Activated CD8-positive, alpha-beta memory T cell treated with anti-CD3 and anti-CD28 coated beads for 24 hours (primary cell): Measurements from ENCODE around the gene GALNT9.
"Not testable (repeated sequence)": the region's sequence is repeated elsewhere in the genome, so short reads cannot be mapped to it uniquely, and the experiment has no call there.

Experiments
- DNase-seq: peaks from one replicate; pipeline ENCODE4 v3.0.0-alpha.2; 2020

GALNT9 gene

DNA sequence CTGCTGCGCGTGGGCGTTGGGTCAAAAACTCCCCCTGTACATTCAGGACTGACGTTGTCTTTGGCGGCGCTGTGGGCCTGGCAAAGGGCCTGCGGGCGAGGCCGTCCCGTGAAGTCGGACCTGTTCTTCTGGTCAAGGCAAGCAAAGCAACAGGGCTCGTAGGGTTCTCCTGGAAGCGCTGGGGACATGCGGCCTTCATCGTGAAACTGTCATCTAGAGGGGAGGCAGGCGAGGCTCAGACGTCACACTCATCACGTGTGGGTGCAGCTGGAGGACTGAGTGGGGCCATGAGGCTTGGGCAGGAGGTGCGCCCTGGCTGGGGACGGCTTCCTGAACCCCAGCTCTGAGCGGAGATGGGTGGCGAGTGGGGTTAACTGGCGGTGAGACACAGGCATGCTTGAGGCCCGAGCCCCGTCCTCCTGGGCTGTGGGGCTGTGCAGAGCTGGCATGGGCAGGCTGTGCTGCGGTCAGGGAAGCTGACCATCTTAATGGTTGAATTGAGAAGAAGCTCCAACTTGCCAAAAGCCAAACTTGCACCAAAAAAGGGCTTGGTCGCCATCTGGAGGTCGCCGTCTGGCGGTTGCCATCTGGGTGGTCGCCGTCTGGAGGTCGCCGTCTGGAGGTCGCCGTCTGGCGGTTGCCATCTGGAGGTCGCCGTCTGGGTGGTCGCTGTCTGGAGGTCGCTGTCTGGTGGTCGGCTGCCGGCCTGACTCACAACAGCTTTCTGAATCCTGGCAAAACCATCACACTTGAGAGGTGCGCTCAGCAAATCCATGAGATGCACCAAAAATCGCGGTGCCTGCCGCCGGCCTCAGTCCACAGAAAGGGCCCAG lies 119.0 kb downstream of the GALNT9 start:
- DNase-seq, result no peak

DNA sequence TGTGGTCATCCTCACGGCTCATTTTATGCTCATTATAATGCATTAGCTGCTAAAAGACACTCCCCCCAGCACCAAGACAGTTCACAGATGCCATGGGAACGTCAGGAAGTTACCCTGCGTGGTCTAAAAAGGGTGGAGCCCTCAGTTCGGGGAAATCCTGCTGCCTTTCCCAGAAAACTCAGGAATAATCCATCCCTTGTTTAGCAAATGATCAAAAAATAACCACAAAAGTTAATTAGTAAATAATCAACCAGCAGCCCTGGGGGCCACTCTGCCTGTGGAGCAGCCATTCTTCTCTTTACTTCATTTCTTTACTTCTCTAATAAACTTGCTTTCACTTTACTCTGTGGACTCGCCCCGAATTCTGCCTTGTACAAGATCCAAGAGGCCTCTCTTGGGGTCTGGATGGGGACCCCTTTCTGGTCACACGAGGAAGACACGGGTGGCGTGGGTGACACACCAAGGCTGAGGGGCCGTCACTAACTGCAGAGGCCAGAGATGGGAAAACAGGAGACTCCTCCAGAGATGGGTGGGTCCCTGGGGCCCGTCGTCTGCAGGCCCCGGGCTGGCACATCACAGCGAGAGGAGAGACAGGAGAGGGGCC lies 119.7 kb downstream of the GALNT9 start:
- no peak for DNase-seq

DNA sequence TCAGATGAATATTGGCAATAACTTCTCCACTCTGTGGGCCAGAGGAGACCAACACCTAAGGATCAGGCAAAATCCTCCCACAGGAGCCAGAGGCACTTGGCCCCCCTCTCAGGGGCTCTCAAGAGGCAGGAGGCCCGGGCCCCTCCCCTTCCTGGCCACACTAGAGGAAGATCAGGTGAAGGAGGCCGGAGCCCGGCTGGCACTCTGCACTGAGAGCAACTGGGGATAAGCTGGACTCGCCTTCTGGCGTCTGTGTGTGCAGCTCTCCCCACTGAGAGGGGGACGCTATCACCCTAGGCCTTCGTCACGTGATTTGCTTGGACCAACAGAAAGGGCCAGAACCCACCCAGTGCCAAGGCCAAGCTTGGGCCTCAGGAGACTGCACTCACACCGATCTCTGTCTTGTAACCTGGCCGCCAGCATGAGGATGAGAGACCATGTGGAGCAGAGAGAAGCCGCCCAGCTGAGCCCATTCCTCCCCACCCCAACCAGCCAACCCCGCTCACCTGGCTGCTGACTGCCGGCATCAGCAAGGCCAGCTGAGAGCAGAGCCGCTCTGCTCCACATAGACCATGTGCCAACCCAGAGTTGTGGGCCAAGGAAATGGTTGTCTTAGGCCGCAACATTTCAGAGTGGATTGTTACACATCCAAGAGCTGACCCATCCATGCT lies 121.1 kb downstream of the GALNT9 start:
- DNase-seq, result no peak

DNA sequence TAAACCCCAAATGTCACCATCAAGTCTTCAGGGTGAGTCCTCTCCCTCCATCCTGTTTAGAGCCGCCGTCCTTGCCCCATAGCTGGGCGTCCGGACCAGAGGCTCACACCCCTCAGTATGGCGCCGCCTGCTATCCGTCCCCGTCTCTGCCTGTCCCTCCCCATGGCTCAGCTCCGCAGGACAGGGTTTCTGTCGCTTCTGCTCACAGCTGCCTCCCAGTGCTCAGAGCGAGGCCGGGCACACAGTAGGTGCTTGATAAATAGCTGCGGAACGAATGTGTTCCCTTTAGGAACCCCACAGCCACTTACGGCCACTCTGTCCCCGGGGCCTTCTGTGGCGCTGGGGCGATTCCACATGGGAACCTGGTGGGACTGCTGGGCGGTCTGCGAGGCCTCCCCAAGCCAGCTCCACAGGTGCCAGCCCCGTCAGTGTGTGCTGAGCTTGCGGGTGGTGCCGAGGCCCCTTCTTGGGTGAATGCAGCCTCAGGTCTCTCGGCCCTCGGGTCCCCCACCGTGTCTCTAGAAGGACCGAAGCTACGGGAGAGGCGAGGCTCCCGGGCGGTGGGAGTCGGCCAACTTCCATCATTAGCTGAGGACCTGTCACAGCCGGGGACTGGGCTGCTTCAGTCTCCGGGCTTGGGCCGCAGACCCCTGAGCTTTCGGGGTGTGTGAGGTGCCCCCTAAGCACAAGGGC lies 122.2 kb downstream of the GALNT9 start:
- no peak for DNase-seq

DNA sequence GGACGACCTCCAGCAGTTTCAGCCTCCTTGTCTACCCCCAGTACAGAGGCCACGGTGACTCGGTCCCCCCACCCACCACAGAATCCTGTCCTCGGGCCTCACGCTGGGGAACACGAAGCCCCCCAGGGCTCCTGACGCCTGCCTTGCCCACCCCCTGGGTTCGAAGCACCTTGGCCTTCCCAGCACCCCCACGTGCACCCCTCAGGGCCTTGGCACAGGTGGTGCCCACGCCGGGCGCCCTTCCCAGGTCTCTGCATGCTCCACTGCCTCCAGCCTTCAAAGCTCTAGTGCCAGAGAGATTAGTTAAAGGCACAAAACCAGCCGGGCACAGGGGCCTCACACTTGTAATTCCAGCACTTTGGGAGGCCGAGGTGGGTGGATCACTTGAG lies 123.3 kb downstream of the GALNT9 start:
- no peak for DNase-seq

DNA sequence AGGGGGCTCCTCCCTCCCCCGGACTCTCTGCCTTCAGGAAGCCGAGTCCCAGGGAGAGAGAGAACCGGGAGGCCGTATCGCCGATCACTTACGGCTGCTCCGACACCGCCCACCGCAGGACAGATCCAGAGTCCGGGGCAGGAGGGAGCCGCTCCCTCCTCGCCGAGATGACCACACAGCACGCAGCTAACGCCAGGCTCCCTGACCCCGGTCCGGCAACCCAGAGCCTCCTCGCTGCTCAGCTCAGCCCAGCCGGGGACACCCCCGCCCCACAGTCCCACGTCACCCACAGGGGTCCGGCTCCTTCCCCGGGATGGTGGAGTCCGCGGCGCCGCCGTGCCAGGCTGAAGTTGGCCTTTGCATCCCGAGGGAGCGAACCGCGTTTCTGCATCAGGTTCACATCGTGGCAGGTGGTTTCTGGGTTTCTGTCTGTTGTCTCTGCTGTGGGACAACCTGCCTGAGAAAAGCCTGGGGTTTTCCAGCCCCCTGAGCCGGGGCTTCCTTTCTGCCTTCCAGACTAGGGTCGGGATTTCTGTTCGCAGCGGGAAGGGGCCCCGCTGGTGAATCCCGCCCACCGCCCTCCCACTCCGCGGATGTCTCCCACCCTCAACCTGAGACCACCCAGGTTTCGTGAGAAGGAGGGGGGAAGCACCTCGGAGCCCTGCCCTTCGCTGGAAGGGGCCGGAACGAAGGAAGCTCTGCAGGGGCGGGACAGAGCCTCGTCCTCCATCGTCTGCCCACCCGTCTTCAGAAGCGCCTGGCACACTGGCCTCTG lies 123.9 kb downstream of the GALNT9 start:
- DNase-seq, result no peak

DNA sequence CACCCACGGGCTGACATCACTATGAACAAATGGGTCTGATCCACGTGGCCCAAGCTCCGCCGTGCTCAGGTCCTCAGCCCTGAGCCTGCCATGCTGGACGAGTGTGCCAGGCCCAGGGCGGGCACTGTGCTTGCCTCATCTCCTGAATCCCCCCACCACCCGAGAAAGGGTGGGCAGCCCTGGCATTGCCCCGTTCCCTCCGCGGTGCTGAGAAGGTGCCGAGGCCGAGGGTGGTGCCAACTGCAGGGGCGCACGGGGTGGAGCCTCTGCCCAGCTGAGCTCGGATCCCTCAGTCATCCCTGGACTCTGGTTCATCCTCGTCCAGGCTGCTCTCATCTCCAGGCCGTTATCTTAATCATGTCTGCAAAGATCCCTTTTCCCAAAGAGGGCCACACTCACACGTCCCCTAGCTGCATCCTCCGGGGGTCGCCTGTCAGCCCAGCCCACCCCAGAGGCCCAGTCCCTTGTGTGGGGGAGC lies 124.6 kb downstream of the GALNT9 start:
- DNase-seq, result no peak

DNA sequence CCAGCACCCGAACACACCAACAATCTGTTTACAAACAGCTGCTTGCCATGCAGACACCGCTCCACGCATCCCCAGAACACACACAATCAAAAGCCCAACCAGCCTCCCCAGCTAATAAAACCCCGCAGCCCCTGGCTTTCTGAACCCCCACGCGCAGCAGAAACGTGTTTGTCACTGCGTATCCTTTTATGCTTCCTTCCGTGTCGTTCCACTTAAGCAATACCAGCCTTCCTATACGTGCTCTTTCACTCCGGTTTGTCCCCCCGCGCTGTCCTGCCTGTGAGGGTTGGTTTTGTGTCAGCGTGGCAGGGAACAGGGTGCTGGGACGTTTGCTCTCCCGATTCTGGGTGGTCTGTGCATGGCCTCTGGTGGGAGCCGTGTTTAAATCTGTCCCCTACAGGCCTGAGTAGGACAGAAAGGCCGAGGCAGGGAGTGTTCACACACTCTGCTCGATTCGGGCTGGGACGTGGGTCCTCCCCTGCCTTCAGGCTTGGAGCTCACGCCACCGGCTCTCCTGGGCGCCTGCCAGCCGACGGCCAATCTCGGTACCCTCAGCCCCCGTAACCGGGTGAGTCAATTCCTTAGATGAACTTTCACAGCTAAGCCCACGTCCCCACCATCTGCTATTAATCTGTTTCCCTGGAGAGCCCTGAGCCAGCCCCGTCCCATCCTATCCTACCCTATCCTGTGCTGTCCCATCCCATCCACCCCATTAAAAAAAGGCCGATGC lies 125.2 kb downstream of the GALNT9 start:
- DNase-seq, result no peak

DNA sequence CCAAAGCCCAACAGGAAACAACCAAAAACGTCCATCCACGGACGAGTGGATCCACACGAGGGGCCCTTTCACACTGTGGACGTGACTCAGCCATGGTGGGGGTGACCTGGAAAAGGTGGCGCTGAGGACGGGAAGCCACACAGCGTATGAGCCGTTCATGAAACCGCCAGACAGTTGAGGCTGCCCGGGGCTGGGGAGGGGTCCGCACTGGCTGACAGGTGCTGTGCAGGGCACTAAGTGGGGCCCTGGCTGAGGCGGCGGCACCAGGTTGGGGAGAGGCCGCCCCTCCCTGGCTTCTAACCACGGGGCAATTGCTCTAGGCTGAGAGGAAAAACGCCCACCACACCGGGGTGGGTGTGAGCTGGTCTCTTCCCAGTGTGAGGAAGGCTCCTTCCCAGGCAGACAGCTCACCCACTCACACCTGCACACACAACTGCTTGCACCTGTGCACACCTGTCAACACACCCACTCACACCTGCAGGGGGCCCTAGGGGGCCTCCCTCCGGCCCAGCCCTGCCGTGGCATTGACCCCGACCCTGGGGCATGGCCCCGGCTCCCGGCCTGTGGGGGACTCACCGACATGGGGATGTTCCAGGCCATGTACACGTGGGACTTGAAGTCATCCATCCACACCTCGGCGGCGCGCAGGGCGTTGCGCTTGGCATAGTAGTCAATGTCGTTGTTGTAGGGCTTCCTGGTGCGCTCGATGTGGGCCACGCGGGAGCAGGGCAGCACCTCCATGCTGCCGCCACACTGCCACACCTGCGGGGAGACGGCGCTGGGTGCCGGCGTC lies 126.3 kb downstream of the GALNT9 start:
- DNase-seq, result no peak

DNA sequence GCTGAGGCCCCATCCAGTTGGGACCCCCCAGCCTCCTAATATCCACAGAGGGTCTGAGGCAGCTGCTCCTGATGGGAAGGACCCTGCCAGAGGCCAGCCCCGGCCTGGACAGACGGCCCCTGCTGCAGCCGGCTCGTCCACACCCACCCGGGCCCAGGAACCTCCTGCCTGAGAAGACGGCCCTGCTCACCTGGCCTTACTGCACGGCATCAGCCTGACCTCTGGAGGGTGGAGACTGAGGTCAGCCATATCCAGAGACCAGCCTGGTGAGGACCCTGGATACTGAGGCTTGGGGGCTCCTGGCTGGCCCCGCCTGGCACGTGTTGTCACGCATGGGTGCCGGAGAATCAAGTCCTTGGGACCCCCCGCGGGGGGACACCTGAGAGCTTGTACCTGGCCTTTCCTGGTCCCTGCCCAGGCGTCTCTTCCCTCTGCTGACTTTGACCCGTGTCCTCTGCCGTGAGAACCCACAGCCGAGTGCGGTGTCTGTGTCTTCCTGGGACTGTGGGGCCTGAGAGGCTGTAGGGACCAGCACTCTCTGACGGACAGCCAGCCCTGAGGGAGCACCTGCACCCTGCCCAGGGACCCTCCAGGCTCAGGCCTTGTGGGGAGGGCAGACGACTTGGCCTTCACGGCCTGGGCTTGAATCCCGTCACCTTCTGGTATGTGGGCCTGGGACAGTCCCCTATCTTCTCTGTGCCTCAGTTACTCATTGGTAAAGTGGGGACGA lies 127.8 kb downstream of the GALNT9 start:
- DNase-seq, result no peak

DNA sequence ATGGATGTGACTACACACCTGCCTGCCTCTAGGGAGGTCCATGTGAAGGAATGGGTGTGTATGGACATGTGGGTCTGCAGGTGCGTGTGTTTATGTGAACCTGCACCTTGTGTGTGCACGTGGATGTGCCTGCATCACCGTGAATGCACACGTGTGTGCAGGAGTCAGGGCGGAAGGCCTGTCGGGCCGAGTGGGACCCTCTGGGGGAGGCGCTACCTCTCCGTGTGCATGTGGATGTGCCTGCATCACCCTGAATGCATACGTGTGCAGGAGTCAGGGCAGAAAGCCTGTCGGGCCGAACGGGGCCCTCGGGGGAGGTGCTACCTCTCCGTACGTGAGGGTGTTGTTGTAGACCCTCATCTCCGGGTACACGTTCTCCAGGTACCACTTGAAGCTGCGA lies 128.6 kb downstream of the GALNT9 start:
- no peak for DNase-seq

DNA sequence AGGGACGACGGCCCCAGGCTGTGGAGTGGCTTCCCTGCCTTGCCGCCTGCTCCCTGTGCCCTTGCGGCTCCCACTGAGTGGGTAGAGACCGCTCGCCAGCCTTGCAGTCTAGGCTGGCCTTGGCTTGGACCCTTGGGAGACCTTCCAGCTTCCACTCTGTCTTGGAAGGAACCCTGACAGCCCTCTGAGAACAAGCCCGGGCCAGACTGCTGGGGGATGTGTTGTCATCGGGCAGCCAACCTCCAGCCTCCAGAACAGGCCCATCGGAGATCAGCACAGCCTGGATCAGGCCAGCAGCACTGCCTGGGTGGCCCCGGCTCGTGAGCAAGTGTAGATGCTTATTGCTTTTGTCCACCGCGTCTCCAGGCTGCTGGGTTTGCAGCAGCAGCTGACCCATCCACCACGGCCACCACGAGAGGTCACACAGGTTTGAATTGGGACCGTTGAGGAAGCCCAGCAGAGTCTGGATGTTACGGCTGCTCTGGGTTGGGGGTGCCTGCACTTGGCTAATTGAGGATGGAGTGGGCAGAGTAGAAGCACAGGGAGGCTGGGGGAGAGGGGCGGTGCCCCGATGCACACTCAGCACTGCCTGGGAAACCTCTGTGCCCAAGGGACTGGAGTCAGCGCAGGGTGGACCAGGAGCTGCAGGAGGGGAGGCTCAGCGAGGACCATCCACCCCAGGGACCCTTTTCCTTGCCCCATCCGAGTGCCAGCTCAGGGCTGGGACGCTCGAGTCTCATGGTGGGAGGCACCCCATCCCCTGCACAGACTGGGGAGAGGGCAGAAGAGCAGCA lies 129.7 kb downstream of the GALNT9 start:
- no peak for DNase-seq

DNA sequence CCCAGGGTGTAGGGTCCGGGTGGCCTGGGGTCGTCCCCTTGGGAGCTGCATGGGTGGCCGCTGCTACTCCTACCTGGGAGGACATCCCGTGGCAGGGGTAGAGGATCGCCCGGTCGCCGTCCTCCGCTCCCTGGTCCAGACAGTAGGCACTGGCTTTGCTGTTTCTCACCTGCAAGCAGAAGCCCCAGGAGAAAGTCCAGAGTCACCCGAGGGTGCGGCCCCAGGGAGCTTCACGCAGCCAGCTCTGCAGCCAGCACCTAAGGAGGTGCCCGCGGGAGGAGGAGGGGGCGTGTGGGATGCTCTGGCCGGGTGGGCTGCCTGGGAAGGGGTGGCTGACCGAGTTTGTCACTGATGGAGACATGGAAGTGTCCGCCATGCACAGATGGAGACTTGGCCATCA lies 130.3 kb downstream of the GALNT9 start:
- no peak for DNase-seq

DNA sequence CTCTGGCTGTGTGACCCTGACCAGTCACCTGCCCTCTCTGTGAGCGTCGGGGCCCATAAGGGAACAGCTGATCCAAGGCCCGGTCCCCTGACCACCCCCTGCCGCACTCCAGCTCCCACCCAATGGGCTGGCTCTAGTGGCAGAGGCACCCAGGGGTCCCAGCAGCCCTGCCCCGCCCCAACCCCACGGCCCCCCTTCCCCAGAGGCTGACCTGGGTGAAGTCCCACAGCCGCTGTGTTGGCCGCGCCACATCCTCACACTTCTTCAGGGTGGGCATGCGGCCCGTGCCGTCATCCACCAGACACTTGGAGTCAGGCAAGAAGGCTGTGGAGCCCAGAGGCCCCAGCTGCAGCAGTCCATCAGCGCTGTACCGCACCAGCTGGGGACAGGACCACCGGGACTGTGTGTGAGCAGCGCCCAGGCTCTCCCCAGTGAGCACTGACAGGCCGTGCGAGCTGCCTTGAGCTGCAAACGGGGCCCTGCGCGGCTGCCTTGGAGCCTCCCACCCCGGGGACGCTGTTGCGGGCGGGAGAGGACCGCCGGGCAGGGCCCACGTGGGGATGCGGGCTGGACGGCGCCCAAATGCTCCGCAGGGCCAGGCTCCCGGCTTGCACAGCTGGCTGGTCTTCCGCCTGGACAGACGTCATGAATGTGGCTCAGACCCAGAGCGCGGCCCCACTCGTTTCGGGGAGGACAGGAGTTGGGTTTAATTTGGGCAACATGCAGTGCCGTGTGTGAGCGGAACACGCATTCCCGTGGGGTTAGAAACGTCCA lies 131.6 kb downstream of the GALNT9 start:
- DNase-seq, result no peak

DNA sequence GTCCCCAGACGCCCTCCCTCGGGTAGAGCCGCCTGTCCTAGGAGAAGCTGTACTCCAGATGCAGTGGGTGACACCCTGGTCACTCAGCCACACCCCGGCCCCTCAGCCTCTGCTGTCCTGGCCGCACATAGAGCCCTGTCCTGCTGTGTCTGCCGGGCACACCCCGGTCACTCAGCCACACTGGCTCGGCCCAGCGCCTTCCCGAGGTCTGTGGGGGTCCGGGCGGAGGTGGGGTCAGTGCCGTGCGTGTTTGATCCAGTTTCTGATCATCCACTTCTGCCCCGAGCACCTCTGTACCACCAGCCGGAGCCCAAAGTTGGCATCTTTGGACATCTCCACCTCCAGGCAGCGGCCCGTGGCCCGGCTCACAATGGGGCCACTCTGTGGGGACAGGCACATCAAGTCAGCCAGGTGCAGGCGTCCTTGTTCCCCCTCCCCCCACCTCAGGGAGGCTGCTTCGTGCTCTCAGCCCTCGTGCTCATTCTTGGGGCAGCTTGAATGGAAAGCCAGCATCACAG lies 132.5 kb downstream of the GALNT9 start:
- no peak for DNase-seq

DNA sequence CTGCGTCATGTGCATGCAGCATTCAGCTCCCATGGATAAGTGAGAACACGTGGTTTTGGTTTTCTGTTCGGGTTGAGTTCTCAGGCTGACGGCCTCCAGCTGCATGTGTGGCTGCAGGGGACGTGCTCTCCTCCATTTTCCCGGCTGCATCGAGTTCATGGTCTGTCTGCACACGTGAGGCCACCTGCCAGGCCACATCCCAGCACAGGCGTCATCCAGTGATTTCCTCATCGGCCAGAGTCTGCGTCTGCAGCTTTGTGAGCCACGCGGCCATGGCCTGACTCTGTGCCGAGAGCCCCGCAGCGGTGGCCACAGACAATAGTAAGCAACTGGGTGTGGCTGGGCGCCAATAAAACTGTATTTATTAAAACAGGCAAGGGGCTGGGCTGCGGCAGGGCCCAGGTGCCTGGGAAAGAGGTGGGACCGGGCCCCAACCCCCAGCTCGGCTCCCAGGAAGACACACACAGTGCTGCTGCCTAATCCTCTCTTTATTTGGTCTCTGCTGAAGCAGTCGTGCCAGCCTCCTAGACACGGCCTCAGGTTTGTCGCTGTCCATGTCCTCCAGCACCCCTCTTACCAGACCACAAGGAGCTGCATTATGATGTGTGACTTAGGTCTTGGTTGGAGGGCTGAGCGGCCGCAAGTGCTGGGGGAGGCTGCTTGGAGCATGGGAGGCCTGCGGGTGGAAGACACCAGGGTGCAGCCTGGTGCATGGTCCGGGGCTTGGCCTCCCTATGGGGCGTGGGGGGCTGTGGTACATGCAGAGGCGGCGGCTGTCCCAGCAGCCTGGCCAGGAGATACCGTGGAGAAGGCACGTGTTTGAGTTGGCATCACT lies 133.1 kb downstream of the GALNT9 start:
- no peak for DNase-seq

DNA sequence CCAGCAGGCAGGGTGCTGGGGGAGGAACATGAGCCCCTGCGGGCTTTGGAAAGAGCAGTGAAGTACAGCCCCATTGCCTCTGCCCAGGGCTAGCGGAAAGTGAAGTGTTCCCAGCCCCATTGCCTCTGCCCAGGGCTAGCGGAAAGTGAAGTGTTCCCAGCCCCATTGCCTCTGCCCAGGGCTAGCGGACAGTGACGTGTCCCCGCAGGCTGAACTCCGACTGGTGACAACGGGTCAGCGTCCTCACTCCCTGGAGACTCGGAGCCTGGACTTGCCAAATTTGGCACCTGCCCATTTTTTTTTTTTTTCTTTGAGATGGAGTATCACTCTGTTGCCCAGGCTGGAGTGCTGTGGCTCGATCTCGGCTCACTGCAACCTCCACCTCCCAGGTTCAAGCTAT lies 134.1 kb downstream of the GALNT9 start:
- DNase-seq, result not testable (repeated sequence)
